ENCODE measurements around the gene PPL. TPM values are rescaled to one million over a fixed set of nuclear protein-coding genes. Genes with fewer than 3 reads are reported as not detected.

Gene PPL
- total and polyA plus RNA-seq, 2 of the 8 experiments (the other 6 are each of a cell fraction or from before 2014, with no cell fraction given): 11.3 to 29.5 TPM

DNA sequence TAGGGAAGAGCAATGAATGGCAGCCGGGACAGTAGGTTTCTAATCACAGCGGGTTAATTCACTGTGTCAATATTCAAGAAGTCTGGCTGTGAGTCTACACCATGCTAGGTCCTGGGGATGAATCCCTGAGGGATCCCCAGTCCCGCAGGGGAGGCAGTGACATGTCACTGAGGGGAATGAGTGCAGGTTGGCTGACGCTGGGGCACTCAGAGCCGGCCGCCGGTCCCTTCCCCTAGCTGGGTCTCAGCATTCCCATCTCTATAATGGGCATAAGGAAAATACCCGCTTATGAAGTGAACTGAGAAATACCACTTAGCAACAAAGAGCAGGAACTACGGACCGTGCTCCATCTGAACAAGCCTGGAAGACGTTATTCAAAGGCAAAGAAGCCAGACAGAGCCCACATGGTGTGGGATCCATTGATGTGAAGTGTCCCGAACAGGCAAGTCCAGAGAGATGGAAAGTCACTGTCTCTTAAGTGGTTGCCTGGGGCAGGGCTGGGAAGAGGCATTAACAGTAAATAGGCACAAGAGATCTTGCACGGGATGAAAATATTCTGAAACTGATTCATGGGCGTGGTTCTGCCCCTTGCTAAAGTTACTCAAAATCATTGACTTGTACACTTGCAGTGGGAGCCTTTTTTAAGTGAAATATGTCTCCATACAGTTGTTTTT, 31.9 kb downstream of the PPL start (continued):
- TF ChIP-seq YY1 (IDR thresholded peaks at IDR 0.05; ENCODE audit: low read depth, low read length) (no peak), TBP (IDR thresholded peaks at IDR 0.05; ENCODE audit: low read depth, low read length) (no peak), CHD2 (IDR thresholded peaks at IDR 0.05; ENCODE audit: low read length) (no peak), SRF (IDR thresholded peaks at IDR 0.05; ENCODE audit: low read depth, low read length) (no peak), TAF1 (IDR thresholded peaks at IDR 0.05; ENCODE audit: low read depth, low read length) (no peak), SIN3A (conservative IDR thresholded peaks at IDR 0.05 in 1 of 2, IDR thresholded peaks at IDR 0.05 in 1 of 2; ENCODE audit: low read depth in 1 of 2, low read length in 2 of 2) (no peak)

Measured in H1 (cell line).